Smooth muscle cell (in vitro differentiated cells): ENCODE measurements around the gene CD9. TPM values are rescaled to one million over a fixed set of nuclear protein-coding genes. Genes with fewer than 3 reads are reported as not detected.
"Not testable (repeated sequence)": the region's sequence is repeated elsewhere in the genome, so short reads cannot be mapped to it uniquely, and the experiment has no call there.

Experiments used
- DNase-seq: peaks from one replicate; lab custom pipeline; 2025; ENCODE audit not compliant: unreplicated experiment; lab: John Stamatoyannopoulos, UW
- H2AFZ ChIP-seq: fragments of 200-600 bp; sonication (generic); 2 replicates; pipeline ENCODE4 v1.6.0; 2016; ENCODE audit warnings: antibody characterized with exemption, low read depth, mild to moderate bottlenecking
- H3F3A ChIP-seq: fragments of 200-600 bp; sonication (generic); 2 replicates; pipeline ENCODE4 v1.6.0; 2017; ENCODE audit warnings: antibody characterized with exemption, low read depth
- H3K27ac ChIP-seq: fragments of 200-600 bp; sonication (generic); 2 replicates; pipeline ENCODE4 v1.5.1; 2016; ENCODE audit warnings: low read depth, mild to moderate bottlenecking
- H3K27me3 ChIP-seq: fragments of 200-600 bp; sonication (generic); 2 replicates; pipeline ENCODE4 v1.6.1; 2016; ENCODE audit warnings: low read depth, mild to moderate bottlenecking
- H3K36me3 ChIP-seq: fragments of 200-600 bp; sonication (generic); 2 replicates; pipeline ENCODE4 v1.5.1; 2016; ENCODE audit warnings: low read depth
- H3K4me1 ChIP-seq: fragments of 200-600 bp; sonication (generic); 2 replicates; pipeline ENCODE4 v1.5.1; 2016; ENCODE audit warnings: low read depth
- H3K4me2 ChIP-seq: fragments of 200-600 bp; sonication (generic); 2 replicates; pipeline ENCODE4 v1.6.0; 2016; ENCODE audit warnings: mild to moderate bottlenecking
- H3K4me3 ChIP-seq: fragments of 200-600 bp; sonication (generic); 2 replicates; pipeline ENCODE4 v1.5.1; 2016; ENCODE audit warnings: mild to moderate bottlenecking
- H3K79me2 ChIP-seq: fragments of 200-600 bp; sonication (generic); 2 replicates; pipeline ENCODE4 v1.6.0; 2016; ENCODE audit warnings: low read depth, mild to moderate bottlenecking
- H3K9ac ChIP-seq: fragments of 200-600 bp; sonication (generic); 2 replicates; pipeline ENCODE4 v1.6.0; 2016; ENCODE audit warnings: low read depth
- H3K9me3 ChIP-seq: fragments of 200-600 bp; sonication (generic); replicated peaks from 2 replicates; pipeline ENCODE4 v1.5.1; 2016; ENCODE audit warnings: low read depth
- H4K20me1 ChIP-seq: fragments of 200-600 bp; sonication (generic); 2 replicates; pipeline ENCODE4 v1.6.0; 2016; ENCODE audit warnings: low read depth
- CTCF ChIP-seq: fragments of 200-600 bp; sonication (generic); IDR thresholded peaks from 2 replicates; pipeline ENCODE4 v1.5.1; 2017; ENCODE audit warnings: borderline replicate concordance, mild to moderate bottlenecking, antibody characterized with exemption; ENCODE audit not compliant: insufficient read depth, poor library complexity, severe bottlenecking
- WGBS: methylation state at CpG from one replicate; pipeline ENCODE4 v1.1.7; 2016; ENCODE audit warnings: low lambda C conversion rate; 5-methylcytosine and 5-hydroxymethylcytosine counted together
- polyA plus RNA-seq: library from polyadenylated mRNA; unstranded; fragments of >200 nt; fragmentation: Nextera tagmentation; extraction: Ambion mirVana; gene quantifications from 2 replicates; pipeline ENCODE4 v1.2.1, GENCODE V29; 2016
- total RNA-seq: library from RNA; depleted of rRNA; stranded (reverse); fragments of >200 nt; gene quantifications from 2 replicates; pipeline ENCODE4 v1.2.3, GENCODE V29; 2014

CD9 gene
- total and polyA plus RNA-seq, 2 experiments from 2014 or later: 144 to 207 TPM

GRCh38 chr12:6187948-6188793 is 12.0 kb upstream of the CD9 start:
- Histone ChIP-seq H3K4me3 (no peak overlapping the region), H4K20me1 (no peaks in the 10 kb centered on the region), H3K27ac (no peak overlapping the region), H3K79me2 (no peaks in the 10 kb centered on the region), H3K9ac (no peak overlapping the region), H3K4me2 (no peak overlapping the region), H3K27me3 (no peaks in the 10 kb centered on the region), H3K4me1 (no peaks in the 10 kb centered on the region), H3K36me3 (no peaks in the 10 kb centered on the region), H2AFZ (no peak overlapping the region), H3K9me3 (no peaks in the 10 kb centered on the region), H3F3A (no peaks in the 10 kb centered on the region)
- DNase-seq: no peak
- TF ChIP-seq CTCF: no peak
- WGBS: 85% methylated on average over 8 of the region's 8 CpGs

- no peak for TF ChIP-seq CTCF
- H3K4me1 ChIP-seq: peaks cover 7% of the 10 kb centered on the region
- H3K4me2 ChIP-seq: no peak overlapping the region
- no peak overlapping the region for H3K4me3 ChIP-seq
- WGBS: 78% methylated on average over 5 of the region's 5 CpGs
- H3K27ac ChIP-seq: no peak overlapping the region
- no peak for DNase-seq
- no peaks in the 10 kb centered on the region for H3K79me2 ChIP-seq
- H4K20me1 ChIP-seq: no peaks in the 10 kb centered on the region
- no peak overlapping the region for H3K9ac ChIP-seq
- no peaks in the 10 kb centered on the region for H3K27me3 ChIP-seq
- H3K36me3 ChIP-seq: no peaks in the 10 kb centered on the region
- H2AFZ ChIP-seq: no peak overlapping the region
- no peaks in the 10 kb centered on the region for H3K9me3 ChIP-seq
- H3F3A ChIP-seq: no peaks in the 10 kb centered on the region
Observed at GRCh38 chr12:6189028-6189427, 11.2 kb upstream of the CD9 start.

- not testable (repeated sequence) for H3K36me3 ChIP-seq, H3K27me3 ChIP-seq, H3F3A ChIP-seq, H3K79me2 ChIP-seq, H3K9ac ChIP-seq, H3K9me3 ChIP-seq, H3K4me1 ChIP-seq, DNase-seq, H2AFZ ChIP-seq, H3K27ac ChIP-seq, H3K4me3 ChIP-seq, H3K4me2 ChIP-seq, H4K20me1 ChIP-seq
- 79% methylated on average over 20 of the region's 20 CpGs for whole genome bisulfite sequencing
Observed at GRCh38 chr12:6189952-6190598, 10.1 kb upstream of the CD9 start.

- H3K27me3 ChIP-seq, H3K27ac ChIP-seq, H3K4me3 ChIP-seq, H3K9me3 ChIP-seq, H4K20me1 ChIP-seq, H3K9ac ChIP-seq, H3K36me3 ChIP-seq, H3K79me2 ChIP-seq, H3F3A ChIP-seq, H3K4me1 ChIP-seq, H2AFZ ChIP-seq, DNase-seq, H3K4me2 ChIP-seq: not testable (repeated sequence)
- 99% methylated on average over 38 of the region's 49 CpGs for WGBS
Observed at GRCh38 chr12:6190767-6191530, 9.3 kb upstream of the CD9 start.
